Fibroblast of upper back skin (primary cell): ENCODE measurements around the gene ZBTB3.
"Not testable (repeated sequence)": the region's sequence is repeated elsewhere in the genome, so short reads cannot be mapped to it uniquely, and the experiment has no call there.

ENCODE experiments used
- DNase-seq: peaks from one replicate; pipeline ENCODE4 v3.0.0-alpha.2; 2013

ZBTB3 gene

DNA sequence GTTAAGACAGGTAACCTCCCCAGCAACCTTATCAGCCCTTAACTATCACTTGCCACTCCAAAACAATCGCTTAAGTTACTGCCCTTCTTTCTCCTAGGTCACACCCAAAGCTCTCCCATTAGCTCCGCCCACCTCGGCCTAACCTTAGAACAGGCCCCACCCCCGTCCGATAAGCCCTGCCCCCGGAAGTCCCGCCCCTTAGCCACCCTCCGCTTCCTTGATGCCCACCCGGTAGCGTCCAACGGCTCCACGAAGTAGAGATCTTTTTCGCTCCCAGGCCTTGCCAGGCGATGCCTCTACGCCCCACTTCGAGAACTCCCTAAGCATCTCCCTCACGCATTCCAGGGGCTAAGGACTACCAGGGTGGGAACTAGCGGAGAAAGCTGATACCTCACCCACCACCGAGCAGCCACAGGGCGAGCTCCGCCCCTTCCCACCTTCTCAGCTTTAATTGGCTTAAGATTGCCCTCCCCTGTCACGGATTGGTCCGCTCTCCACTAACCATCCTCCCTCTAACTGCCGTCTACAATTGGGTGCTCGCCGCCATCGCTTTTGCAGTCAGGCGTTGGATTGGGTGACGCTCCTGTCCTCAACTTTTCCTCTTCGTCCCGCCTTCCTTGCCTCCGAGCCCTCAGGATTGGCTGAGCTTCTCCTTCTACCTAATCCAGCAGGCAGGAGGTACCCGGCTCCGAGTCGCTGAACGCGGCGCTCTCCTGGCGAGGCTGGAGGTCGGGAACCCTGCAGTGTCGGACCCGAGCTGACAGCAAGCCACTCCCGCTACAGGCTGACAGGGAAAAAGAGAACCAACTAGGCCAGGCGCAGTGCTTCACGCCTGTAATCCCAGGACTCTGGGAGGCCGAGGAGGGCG is at the start of gene ZBTB3:
ZBTB3 (minus strand) TSS at position 425 of the 868 bp plus-strand sequence. CDS start 496 bp downstream, outside the sequence.
- DNase-seq = peak; percentile 99

- DNase-seq = no peak
These were observed 47.1 kb upstream of the ZBTB3 start for GRCh38 chr11:62801071-62801470.

GRCh38 chr11:62799486-62799885 is 45.5 kb upstream of the ZBTB3 start:
- DNase-seq = no peak

DNA sequence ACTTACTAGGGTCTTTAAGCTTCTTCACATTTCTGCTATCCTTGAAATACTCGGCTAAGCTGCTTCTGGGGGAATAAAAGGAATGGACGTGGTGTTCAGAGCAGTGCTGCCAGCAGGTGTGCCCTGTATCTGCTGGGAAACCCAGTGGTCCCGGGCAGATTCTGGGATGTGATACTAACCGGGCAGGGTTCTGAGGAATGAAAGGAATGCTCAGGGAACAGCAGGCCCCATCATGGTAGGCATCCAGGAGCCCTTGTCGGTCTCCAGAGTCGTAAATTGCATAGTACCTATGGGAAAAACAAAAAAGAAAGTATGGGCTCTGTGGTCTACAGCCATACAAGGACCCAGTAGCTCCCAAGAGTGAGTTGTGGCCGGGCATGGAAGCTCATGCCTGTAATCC is 42.3 kb upstream of the ZBTB3 start:
- DNase-seq = no peak

GRCh38 chr11:62794201-62794775 is 40.3 kb upstream of the ZBTB3 start:
- no peak for DNase-seq

DNA sequence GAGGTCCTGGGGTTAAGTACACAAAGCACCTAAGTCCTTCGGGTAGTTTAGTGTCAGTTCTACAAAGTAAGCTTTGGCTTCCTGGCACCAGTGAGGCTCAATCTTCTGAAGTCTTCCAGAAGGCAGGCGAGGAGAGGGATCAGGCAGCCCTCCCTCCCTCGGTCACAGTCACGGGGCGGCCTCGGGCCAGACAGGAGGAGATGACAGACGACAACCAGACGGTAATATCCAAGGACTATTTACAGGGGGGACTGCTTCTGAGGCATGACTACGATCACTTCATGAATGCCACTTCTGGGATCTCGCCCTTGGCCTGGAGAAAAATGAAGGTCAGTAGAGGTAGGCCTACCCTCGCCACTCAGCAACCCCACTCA is 38.2 kb upstream of the ZBTB3 start:
- DNase-seq = no peak

GRCh38 chr11:62791501-62792201 is 37.7 kb upstream of the ZBTB3 start, which contains the start of gene TMEM223:
Gene TMEM223 (minus strand): TSS chr11:62792006. CDS start chr11:62791994, 12 bp downstream.
- peak; percentile 74 for DNase-seq

GRCh38 chr11:62789576-62789975 is 35.6 kb upstream of the ZBTB3 start:
- no peak for DNase-seq

GRCh38 chr11:62788991-62789390 is 35.0 kb upstream of the ZBTB3 start:
- no peak for DNase-seq

DNA sequence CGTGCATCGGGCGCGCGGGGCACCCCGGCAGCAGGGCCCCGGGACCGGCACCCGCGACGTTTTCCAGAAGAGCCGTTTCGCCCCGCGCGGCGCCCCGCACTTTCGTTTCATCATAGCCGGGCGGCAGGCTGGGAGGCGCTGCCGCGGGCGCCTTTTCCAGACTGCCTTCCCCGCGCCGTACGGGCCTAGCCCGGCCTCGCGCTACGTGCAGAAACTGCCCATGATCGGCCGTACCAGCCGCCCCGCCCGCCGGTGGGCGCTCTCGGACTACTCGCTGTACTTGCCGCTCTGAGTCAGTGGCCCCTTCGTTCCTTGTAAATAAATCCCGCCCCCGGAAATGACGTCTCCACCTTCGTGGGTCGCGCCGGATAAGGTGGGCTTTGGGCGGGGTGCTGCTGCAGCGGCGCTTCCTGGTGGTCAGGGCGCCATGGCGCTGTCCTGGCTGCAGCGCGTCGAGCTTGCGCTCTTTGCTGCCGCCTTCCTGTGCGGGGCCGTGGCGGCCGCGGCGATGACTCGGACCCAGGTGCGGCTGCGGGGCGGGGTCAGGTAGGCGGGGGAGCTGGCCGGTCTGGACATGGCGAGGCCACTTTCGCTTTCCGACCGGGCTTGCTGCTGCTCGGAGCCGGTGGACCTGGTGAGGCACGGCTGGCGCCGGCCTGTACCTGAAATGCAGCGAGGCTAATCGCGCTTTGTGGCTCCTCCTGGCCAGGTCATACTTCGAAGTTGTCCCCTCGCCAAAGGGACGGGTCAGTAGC is 33.2 kb upstream of the ZBTB3 start, which contains the start of gene TMEM179B:
TMEM179B (plus strand) TSS at position 398 of the 755 bp plus-strand sequence; CDS start at position 428, 30 bp downstream.
- peak; percentile 98 for DNase-seq

- peak; percentile 76 for DNase-seq
These were observed 32.5 kb upstream of the ZBTB3 start for GRCh38 chr11:62786318-62787004.

DNA sequence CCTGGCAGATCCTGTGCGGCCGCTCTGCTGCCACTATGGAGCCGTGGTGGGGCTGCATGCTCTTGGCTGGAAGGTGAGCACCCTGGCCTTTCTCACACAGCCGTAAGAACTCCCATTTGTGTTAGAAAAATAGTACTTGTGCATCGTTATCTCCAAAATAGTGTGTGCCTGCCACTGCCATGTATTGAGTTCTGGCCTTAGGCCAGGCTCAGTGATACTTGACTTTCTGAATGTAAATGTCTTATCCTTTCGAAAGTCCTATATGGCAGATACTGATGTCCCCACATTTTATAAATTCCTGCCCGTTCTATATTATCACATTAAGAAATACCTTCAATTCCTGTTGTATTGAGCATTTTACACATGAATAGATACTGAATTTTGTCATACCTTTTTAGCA is 28.8 kb upstream of the ZBTB3 start:
- no peak for DNase-seq

DNA sequence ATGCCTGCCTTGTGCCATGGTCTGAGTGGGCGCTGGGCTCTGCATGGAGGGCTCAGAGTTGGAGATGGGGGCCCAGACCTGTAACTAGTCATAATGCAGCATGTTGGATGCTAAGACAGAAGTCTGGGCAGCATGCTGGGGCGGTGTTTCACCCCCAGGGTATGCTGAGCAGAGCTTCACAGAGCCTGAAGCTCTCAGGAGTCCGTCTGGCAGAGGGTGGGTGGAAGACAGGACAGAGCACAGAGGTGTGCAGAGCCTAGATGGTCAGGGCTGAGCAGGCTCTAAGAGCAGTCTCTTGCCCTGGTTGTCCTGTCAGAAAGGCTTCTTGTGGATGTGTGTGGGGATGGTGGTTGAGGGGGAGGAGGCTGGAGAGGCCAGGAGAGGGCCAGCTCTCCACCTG is 24.5 kb upstream of the ZBTB3 start:
- no peak for DNase-seq

DNA sequence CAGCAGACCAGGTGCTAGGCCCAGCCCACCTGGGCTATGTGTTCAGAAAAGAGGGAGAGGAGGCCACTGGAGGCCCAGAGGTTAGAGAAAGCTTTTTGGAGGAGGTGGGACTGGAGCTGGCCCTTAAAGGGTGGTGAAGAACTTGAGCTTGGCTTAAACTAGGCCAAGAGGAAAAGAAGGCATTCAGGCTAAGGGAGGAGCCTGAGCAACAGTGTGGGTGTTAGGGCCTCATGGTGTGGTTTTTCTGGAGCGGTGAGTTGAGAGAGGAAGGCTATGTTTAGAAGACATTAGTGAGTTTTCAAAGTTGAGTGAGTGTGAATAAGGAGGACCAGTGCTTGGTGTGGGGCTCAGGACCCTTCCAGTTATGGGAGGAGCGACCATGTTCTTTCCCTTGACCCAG is 23.4 kb upstream of the ZBTB3 start:
- DNase-seq = no peak

DNA sequence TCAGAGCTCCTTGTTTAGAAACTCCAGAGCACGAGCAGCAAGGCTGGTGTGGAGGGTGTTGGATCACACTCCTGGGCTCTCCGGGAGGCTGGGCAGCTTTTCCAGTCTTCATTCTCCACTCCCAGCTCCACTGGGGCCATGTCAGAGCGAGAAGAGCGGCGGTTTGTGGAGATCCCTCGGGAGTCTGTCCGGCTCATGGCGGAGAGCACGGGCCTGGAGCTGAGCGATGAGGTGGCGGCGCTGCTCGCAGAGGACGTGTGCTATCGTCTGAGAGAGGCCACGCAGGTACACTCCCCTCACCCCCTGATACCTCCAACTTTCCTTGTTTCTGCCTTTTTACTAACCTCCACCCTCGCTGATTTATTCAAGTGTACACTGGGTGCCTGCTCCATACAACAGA is 21.7 kb upstream of the ZBTB3 start:
- no peak for DNase-seq

- no peak for DNase-seq
These were observed 20.4 kb upstream of the ZBTB3 start for GRCh38 chr11:62774407-62774806.

GRCh38 chr11:62771144-62772021 is 17.4 kb upstream of the ZBTB3 start, which contains the start of gene TAF6L:
Gene TAF6L (plus strand): TSS chr11:62771396. CDS start chr11:62775784, 4,388 bp downstream.
- DNase-seq = peak; percentile 97

GRCh38 chr11:62770778-62771143 is 16.8 kb upstream of the ZBTB3 start:
- DNase-seq = peak; percentile 11

DNA sequence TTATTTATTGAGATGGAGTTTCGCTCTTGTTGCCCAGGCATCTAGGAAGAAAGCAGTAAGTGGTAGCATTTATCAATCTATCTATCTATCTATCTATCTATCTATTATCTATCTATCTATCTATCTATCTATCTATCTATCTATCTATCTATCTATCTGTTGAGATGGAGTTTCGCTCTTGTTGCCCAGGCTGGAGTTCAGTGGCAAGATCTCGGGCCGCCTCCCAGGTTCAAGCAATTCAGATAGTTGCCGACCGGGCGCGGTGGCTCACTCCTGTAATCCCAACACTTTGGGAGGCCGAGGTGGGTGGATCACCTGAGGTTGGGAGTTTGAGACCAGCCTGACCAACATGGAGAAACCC is 6.9 kb upstream of the ZBTB3 start:
- DNase-seq = not testable (repeated sequence)

- no peak for DNase-seq
These were observed 4.2 kb upstream of the ZBTB3 start for GRCh38 chr11:62757846-62758788.
